WTC11 (cell line): ENCODE data around the gene NR3C2. TPM values are rescaled to one million over a fixed set of nuclear protein-coding genes. Genes with fewer than 3 reads are reported as not detected.

Experiments used
- ATAC-seq: fragments of 200-7000 bp; cut with Tn5 transposase; 2 replicates; pipeline ENCODE4 v1.10.0; 2021; ENCODE audit warnings: mild to moderate bottlenecking, moderate library complexity
- CTCF ChIA-PET: fragments of 300-600 bp; sonication (Branson Sonifier 250); formaldehyde crosslinking; loops from one replicate; lab custom pipeline; 2021; ENCODE audit warnings: antibody characterized with exemption; lab: Charles Lee
- POLR2A ChIA-PET: fragments of 350-600 bp; sonication (Branson Sonifier 250); formaldehyde crosslinking; loops from one replicate; lab custom pipeline; 2021; ENCODE audit warnings: antibody characterized with exemption; lab: Charles Lee
- DNase-seq: peaks from one replicate; pipeline ENCODE4 v3.0.0; 2021; ENCODE audit warnings: low spot score
- H3K27ac Mint-ChIP-seq: 2 replicates; pipeline ENCODE4 v1.8.0; 2021; ENCODE audit warnings: mixed read lengths
- H3K27me3 Mint-ChIP-seq: 2 replicates; pipeline ENCODE4 v1.8.0; 2021; ENCODE audit warnings: low read depth, mild to moderate bottlenecking, moderate library complexity, mixed read lengths
- H3K36me3 Mint-ChIP-seq: 2 replicates; pipeline ENCODE4 v1.8.0; 2021; ENCODE audit warnings: mixed read lengths
- H3K4me1 Mint-ChIP-seq: 2 replicates; pipeline ENCODE4 v1.8.0; 2022; ENCODE audit warnings: mixed read lengths
- H3K4me3 Mint-ChIP-seq: 2 replicates; pipeline ENCODE4 v1.8.0; 2021; ENCODE audit warnings: mild to moderate bottlenecking, moderate library complexity, mixed read lengths
- H3K9me3 Mint-ChIP-seq: 2 replicates; pipeline ENCODE4 v1.8.0; 2021; ENCODE audit warnings: mixed read lengths
- ATF1 ChIP-seq: sonication (generic); formaldehyde crosslinking; IDR thresholded peaks from 2 replicates; pipeline ENCODE4 v1.8.1; 2023; ENCODE audit warnings: mild to moderate bottlenecking, moderate library complexity, missing genetic modification reagents
- ELF4 ChIP-seq: sonication (generic); formaldehyde crosslinking; IDR thresholded peaks from 2 replicates; pipeline ENCODE4 v1.8.1; 2022; ENCODE audit warnings: low read depth, mild to moderate bottlenecking, moderate library complexity, missing genetic modification reagents
- GABPB1 ChIP-seq: sonication (generic); formaldehyde crosslinking; IDR thresholded peaks from 2 replicates; pipeline ENCODE4 v1.8.1; 2023; ENCODE audit warnings: mild to moderate bottlenecking, missing genetic modification reagents
- MXD4 ChIP-seq: fragments of 250-450 bp; sonication (Bioruptor Pico); IDR thresholded peaks from 2 replicates; pipeline ENCODE4 v1.8.0; 2021; ENCODE audit warnings: mild to moderate bottlenecking, moderate library complexity, borderline replicate concordance
- MYBL2 ChIP-seq: sonication (generic); formaldehyde crosslinking; IDR thresholded peaks from 2 replicates; pipeline ENCODE4 v1.8.1; 2023; ENCODE audit warnings: mild to moderate bottlenecking, moderate library complexity, missing genetic modification reagents
- NFATC4 ChIP-seq: fragments of 250-450 bp; sonication (Bioruptor Pico); IDR thresholded peaks from 2 replicates; pipeline ENCODE4 v1.9.0; 2021; ENCODE audit warnings: mild to moderate bottlenecking
- NFE2L1 ChIP-seq: sonication (generic); formaldehyde crosslinking; IDR thresholded peaks from 2 replicates; pipeline ENCODE4 v1.8.1; 2023; ENCODE audit warnings: missing genetic modification reagents
- NR1H2 ChIP-seq: sonication (generic); formaldehyde crosslinking; IDR thresholded peaks from 2 replicates; pipeline ENCODE4 v1.9.0; 2021; ENCODE audit warnings: mild to moderate bottlenecking, moderate library complexity, missing genetic modification reagents
- ZNF121 ChIP-seq: sonication (generic); formaldehyde crosslinking; IDR thresholded peaks from 2 replicates; pipeline ENCODE4 v1.8.0; 2023; ENCODE audit warnings: missing genetic modification reagents
- ZNF219 ChIP-seq: sonication (generic); formaldehyde crosslinking; IDR thresholded peaks from 2 replicates; pipeline ENCODE4 v1.8.0; 2023; ENCODE audit warnings: missing genetic modification reagents, mild to moderate bottlenecking, borderline replicate concordance
- ZNF396 ChIP-seq: fragments of 250-450 bp; sonication (Bioruptor Pico); IDR thresholded peaks from 2 replicates; pipeline ENCODE4 v1.8.0; 2021; ENCODE audit warnings: mild to moderate bottlenecking, moderate library complexity, borderline replicate concordance
- total RNA-seq: library from RNA; stranded (reverse); gene quantifications from 3 replicates; pipeline ENCODE4 v1.2.3, GENCODE V29; 2021
- TF ChIP-seq, protein P1 (sequence below): sonication (generic); formaldehyde crosslinking; IDR thresholded peaks from 2 replicates; pipeline ENCODE4 v1.8.1; 2023; ENCODE audit warnings: mild to moderate bottlenecking, moderate library complexity, missing genetic modification reagents
- TF ChIP-seq, protein P2 (sequence below): sonication (generic); formaldehyde crosslinking; IDR thresholded peaks from 2 replicates; pipeline ENCODE4 v1.8.0; 2022; ENCODE audit warnings: missing genetic modification reagents
- TF ChIP-seq, protein P3 (sequence below): fragments of 250-450 bp; sonication (Bioruptor Pico); IDR thresholded peaks from 2 replicates; pipeline ENCODE4 v1.9.0; 2021; ENCODE audit warnings: mild to moderate bottlenecking, borderline replicate concordance
- TF ChIP-seq, protein P4 (sequence below): sonication (generic); formaldehyde crosslinking; IDR thresholded peaks from 2 replicates; pipeline ENCODE4 v1.8.0; 2022; ENCODE audit warnings: mild to moderate bottlenecking, missing genetic modification reagents
- TF ChIP-seq, protein P5 (sequence below): sonication (generic); formaldehyde crosslinking; IDR thresholded peaks from 2 replicates; pipeline ENCODE4 v1.8.0; 2022; ENCODE audit warnings: mild to moderate bottlenecking, missing genetic modification reagents
- TF ChIP-seq, protein P6 (sequence below): sonication (generic); formaldehyde crosslinking; IDR thresholded peaks from 2 replicates; pipeline ENCODE4 v1.8.1; 2022; ENCODE audit warnings: low read depth, missing genetic modification reagents, borderline replicate concordance
- TF ChIP-seq, protein P7 (sequence below): fragments of 250-450 bp; sonication (Bioruptor Pico); IDR thresholded peaks from 2 replicates; pipeline ENCODE4 v1.9.0; 2021; ENCODE audit warnings: moderate library complexity, mild to moderate bottlenecking, inconsistent platforms, borderline replicate concordance

The NR3C2 gene
- total RNA-seq, 1 experiment from 2014 or later, result 2.8 TPM

DNA sequence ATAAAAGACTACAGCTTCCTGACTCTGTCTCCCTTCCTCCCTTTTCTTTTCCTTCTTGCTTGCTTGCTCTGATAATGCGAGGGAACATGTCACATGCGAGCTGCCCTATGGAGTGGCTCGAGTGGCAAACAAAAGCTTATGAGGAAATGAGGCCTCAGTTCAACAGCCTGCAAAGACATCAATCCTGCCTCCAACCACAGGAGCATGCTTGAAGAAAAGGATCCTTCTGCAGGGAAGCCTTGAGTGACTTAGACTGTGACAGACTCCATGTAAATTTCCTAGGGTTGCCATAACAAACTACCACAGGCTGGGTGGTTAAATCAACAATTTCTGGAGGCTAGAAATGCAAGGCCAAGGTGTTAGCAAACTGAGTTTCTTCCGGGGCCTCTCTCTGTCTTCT lies 152.5 kb downstream of the NR3C2 start:
- no peak overlapping the region for H3K4me3 Mint-ChIP-seq
- DNase-seq, result no peak
- no peaks in the 10 kb centered on the region for H3K36me3 Mint-ChIP-seq
- peaks cover 9% of the 10 kb centered on the region for H3K4me1 Mint-ChIP-seq
- peak overlapping the region; percentile 68; the same call in 1 of the 2 replicates for H3K27ac Mint-ChIP-seq
- H3K27me3 Mint-ChIP-seq, result no peaks in the 10 kb centered on the region
- ChIA-PET POLR2A (no interaction called here), CTCF (no interaction called here)
- no peaks in the 10 kb centered on the region for H3K9me3 Mint-ChIP-seq
- ATAC-seq, result peak; percentile 64
- TF ChIP-seq ATF1 (CRISPR knock-in tag) (no peak), NR1H2 (CRISPR knock-in tag) (no peak), MXD4 (CRISPR knock-in tag) (no peak), ZNF121 (CRISPR knock-in tag) (no peak), NFATC4 (no peak)
- TF ChIP-seq, protein P1, sequence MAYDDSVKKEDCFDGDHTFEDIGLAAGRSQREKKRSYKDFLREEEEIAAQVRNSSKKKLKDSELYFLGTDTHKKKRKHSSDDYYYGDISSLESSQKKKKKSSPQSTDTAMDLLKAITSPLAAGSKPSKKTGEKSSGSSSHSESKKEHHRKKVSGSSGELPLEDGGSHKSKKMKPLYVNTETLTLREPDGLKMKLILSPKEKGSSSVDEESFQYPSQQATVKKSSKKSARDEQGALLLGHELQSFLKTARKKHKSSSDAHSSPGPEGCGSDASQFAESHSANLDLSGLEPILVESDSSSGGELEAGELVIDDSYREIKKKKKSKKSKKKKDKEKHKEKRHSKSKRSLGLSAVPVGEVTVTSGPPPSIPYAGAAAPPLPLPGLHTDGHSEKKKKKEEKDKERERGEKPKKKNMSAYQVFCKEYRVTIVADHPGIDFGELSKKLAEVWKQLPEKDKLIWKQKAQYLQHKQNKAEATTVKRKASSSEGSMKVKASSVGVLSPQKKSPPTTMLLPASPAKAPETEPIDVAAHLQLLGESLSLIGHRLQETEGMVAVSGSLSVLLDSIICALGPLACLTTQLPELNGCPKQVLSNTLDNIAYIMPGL, result no peak
- TF ChIP-seq, protein P2, sequence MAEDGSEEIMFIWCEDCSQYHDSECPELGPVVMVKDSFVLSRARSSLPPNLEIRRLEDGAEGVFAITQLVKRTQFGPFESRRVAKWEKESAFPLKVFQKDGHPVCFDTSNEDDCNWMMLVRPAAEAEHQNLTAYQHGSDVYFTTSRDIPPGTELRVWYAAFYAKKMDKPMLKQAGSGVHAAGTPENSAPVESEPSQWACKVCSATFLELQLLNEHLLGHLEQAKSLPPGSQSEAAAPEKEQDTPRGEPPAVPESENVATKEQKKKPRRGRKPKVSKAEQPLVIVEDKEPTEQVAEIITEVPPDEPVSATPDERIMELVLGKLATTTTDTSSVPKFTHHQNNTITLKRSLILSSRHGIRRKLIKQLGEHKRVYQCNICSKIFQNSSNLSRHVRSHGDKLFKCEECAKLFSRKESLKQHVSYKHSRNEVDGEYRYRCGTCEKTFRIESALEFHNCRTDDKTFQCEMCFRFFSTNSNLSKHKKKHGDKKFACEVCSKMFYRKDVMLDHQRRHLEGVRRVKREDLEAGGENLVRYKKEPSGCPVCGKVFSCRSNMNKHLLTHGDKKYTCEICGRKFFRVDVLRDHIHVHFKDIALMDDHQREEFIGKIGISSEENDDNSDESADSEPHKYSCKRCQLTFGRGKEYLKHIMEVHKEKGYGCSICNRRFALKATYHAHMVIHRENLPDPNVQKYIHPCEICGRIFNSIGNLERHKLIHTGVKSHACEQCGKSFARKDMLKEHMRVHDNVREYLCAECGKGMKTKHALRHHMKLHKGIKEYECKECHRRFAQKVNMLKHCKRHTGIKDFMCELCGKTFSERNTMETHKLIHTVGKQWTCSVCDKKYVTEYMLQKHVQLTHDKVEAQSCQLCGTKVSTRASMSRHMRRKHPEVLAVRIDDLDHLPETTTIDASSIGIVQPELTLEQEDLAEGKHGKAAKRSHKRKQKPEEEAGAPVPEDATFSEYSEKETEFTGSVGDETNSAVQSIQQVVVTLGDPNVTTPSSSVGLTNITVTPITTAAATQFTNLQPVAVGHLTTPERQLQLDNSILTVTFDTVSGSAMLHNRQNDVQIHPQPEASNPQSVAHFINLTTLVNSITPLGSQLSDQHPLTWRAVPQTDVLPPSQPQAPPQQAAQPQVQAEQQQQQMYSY, result no peak
- TF ChIP-seq, protein P3, sequence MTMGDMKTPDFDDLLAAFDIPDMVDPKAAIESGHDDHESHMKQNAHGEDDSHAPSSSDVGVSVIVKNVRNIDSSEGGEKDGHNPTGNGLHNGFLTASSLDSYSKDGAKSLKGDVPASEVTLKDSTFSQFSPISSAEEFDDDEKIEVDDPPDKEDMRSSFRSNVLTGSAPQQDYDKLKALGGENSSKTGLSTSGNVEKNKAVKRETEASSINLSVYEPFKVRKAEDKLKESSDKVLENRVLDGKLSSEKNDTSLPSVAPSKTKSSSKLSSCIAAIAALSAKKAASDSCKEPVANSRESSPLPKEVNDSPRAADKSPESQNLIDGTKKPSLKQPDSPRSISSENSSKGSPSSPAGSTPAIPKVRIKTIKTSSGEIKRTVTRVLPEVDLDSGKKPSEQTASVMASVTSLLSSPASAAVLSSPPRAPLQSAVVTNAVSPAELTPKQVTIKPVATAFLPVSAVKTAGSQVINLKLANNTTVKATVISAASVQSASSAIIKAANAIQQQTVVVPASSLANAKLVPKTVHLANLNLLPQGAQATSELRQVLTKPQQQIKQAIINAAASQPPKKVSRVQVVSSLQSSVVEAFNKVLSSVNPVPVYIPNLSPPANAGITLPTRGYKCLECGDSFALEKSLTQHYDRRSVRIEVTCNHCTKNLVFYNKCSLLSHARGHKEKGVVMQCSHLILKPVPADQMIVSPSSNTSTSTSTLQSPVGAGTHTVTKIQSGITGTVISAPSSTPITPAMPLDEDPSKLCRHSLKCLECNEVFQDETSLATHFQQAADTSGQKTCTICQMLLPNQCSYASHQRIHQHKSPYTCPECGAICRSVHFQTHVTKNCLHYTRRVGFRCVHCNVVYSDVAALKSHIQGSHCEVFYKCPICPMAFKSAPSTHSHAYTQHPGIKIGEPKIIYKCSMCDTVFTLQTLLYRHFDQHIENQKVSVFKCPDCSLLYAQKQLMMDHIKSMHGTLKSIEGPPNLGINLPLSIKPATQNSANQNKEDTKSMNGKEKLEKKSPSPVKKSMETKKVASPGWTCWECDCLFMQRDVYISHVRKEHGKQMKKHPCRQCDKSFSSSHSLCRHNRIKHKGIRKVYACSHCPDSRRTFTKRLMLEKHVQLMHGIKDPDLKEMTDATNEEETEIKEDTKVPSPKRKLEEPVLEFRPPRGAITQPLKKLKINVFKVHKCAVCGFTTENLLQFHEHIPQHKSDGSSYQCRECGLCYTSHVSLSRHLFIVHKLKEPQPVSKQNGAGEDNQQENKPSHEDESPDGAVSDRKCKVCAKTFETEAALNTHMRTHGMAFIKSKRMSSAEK (CRISPR knock-in tag), result no peak

DNA sequence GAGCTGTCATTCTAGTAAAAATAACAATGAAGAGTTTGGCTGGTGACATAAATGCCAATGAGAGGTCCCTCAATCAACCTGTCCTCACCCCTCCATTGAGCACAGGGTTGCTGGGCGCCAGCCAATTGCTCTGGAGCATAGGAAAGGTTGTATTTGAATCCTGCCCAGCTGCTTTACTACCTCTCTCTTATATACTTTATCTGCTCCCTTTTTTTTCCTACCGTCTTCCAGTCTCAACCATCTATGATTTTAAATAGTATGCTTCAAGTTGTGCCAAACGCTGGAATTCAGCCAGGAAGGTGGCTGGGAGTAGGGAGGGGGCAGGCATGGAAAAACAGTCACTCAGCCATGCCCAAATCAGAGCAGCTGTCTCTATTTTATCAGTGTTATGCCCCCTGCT lies 153.8 kb downstream of the NR3C2 start:
- POLR2A ChIA-PET, result no interaction called here
- no peak for TF ChIP-seq ZNF219 (CRISPR knock-in tag)
- H3K36me3 Mint-ChIP-seq, result no peaks in the 10 kb centered on the region
- H3K9me3 Mint-ChIP-seq, result no peaks in the 10 kb centered on the region
- CTCF ChIA-PET, result no interaction called here
- peaks cover 9% of the 10 kb centered on the region for H3K4me1 Mint-ChIP-seq
- no peaks in the 10 kb centered on the region for H3K27me3 Mint-ChIP-seq
- DNase-seq (no peak), ATAC-seq (no peak)
- no peak overlapping the region for H3K27ac Mint-ChIP-seq
- H3K4me3 Mint-ChIP-seq, result no peak overlapping the region

DNA sequence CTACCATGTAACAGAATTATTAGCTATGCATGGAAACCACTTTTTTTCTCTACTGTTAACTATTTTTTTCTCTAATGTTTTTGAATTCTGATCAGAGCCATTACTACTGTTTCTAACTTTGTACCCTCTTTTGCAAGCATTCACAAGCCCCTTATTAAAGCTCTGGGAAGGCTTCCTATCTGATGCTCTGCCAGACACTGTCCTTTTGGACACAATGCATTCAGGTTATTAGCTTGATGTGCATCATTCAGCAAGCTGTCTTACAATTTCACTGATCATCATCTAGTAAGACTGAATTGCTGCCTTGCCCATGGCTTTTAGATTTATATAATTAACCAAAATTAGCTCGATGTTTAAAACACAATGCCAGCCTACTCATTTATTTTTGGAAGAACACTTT lies 155.1 kb downstream of the NR3C2 start:
- DNase-seq, result no peak
- no peaks in the 10 kb centered on the region for H3K9me3 Mint-ChIP-seq
- no peak overlapping the region for H3K27ac Mint-ChIP-seq
- POLR2A ChIA-PET, result no interaction called here
- peaks cover 9% of the 10 kb centered on the region for H3K4me1 Mint-ChIP-seq
- no peak for TF ChIP-seq MYBL2 (CRISPR knock-in tag)
- TF ChIP-seq, protein P4, sequence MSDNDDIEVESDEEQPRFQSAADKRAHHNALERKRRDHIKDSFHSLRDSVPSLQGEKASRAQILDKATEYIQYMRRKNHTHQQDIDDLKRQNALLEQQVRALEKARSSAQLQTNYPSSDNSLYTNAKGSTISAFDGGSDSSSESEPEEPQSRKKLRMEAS (CRISPR knock-in tag), result no peak
- no peak for TF ChIP-seq ELF4
- TF ChIP-seq NFE2L1, result no peak
- TF ChIP-seq, protein P5, sequence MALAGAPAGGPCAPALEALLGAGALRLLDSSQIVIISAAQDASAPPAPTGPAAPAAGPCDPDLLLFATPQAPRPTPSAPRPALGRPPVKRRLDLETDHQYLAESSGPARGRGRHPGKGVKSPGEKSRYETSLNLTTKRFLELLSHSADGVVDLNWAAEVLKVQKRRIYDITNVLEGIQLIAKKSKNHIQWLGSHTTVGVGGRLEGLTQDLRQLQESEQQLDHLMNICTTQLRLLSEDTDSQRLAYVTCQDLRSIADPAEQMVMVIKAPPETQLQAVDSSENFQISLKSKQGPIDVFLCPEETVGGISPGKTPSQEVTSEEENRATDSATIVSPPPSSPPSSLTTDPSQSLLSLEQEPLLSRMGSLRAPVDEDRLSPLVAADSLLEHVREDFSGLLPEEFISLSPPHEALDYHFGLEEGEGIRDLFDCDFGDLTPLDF (CRISPR knock-in tag), result no peak
- TF ChIP-seq, protein P6, sequence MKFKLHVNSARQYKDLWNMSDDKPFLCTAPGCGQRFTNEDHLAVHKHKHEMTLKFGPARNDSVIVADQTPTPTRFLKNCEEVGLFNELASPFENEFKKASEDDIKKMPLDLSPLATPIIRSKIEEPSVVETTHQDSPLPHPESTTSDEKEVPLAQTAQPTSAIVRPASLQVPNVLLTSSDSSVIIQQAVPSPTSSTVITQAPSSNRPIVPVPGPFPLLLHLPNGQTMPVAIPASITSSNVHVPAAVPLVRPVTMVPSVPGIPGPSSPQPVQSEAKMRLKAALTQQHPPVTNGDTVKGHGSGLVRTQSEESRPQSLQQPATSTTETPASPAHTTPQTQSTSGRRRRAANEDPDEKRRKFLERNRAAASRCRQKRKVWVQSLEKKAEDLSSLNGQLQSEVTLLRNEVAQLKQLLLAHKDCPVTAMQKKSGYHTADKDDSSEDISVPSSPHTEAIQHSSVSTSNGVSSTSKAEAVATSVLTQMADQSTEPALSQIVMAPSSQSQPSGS (CRISPR knock-in tag), result no peak
- TF ChIP-seq, protein P7, sequence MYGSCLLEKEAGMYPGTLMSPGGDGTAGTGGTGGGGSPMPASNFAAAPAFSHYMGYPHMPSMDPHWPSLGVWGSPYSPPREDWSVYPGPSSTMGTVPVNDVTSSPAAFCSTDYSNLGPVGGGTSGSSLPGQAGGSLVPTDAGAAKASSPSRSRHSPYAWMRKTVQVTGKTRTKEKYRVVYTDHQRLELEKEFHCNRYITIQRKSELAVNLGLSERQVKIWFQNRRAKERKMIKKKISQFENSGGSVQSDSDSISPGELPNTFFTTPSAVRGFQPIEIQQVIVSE (CRISPR knock-in tag), result no peak
- no peak for TF ChIP-seq GABPB1 (CRISPR knock-in tag)
- TF ChIP-seq NR1H2 (CRISPR knock-in tag), result no peak
- no peak for TF ChIP-seq ZNF396 (CRISPR knock-in tag)
- TF ChIP-seq, all 79 proteins: peak for 0
- Mint-ChIP-seq H3K27me3 (no peaks in the 10 kb centered on the region), H3K36me3 (no peaks in the 10 kb centered on the region), H3K4me3 (no peak overlapping the region)
- no peak for ATAC-seq
- CTCF ChIA-PET, result no interaction called here
